Measurements from ENCODE around the gene OR4K1.
"Not testable (repeated sequence)": the region's sequence is repeated elsewhere in the genome, so short reads cannot be mapped to it uniquely, and the experiment has no call there.

OR4K1 gene

GRCh38 chr14:19941668-19942067 lies 11.0 kb downstream of the OR4K1 start:
- no peak for TF ChIP-seq CTCF (IDR thresholded peaks at IDR 0.05; ENCODE audit: unreplicated experiment in 3 of 3)
- Mint-ChIP-seq H3K9me3 (peaks cover 20% of the 10 kb centered on the region), H3K4me3 (no peak overlapping the region), H3K27me3 (ENCODE audit: low read depth) (no peaks in the 10 kb centered on the region), H3K36me3 (ENCODE audit: low read depth) (no peaks in the 10 kb centered on the region), H3K27ac (no peak overlapping the region), H3K4me1 (no peaks in the 10 kb centered on the region)

DNA sequence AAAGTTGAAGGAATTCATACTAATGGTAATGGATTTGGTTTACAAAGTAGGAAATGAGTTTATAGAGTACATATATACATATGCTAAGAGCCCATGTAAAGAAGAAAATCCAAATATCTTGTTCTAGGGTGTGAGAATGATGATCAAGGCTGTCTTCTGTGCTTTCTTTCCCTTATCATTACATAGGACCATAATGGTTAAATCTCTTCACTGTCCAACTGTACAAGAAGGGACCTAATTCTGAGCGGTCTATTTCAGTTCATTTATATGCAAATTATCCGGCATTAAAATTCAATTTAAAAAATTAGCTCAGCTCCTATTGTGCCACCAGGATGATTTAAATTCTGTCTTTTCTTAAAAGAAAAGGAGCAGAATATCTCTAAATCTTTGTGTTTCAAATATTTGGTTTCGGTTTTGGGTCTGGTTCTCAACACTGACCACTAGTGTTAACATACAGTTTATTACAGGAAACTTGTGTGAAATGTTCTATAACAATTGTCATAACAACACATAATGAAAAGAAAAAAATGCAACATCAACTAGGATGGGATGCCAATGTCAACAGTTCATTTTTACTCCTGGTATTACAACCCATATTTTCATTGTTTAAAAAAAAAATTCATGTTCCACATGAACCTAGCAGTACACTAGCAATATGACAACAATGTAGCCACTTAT lies 16.8 kb downstream of the OR4K1 start:
- H3K9me3 Mint-ChIP-seq: peaks cover 20% of the 10 kb centered on the region
- H3K4me3 Mint-ChIP-seq: no peak overlapping the region
- no peak overlapping the region for H3K27ac Mint-ChIP-seq
- H3K36me3 Mint-ChIP-seq (ENCODE audit: low read depth): no peaks in the 10 kb centered on the region
- no peaks in the 10 kb centered on the region for H3K27me3 Mint-ChIP-seq (ENCODE audit: low read depth)
- no peaks in the 10 kb centered on the region for H3K4me1 Mint-ChIP-seq
- no peak for TF ChIP-seq CTCF (IDR thresholded peaks at IDR 0.05; ENCODE audit: unreplicated experiment in 3 of 3)

DNA sequence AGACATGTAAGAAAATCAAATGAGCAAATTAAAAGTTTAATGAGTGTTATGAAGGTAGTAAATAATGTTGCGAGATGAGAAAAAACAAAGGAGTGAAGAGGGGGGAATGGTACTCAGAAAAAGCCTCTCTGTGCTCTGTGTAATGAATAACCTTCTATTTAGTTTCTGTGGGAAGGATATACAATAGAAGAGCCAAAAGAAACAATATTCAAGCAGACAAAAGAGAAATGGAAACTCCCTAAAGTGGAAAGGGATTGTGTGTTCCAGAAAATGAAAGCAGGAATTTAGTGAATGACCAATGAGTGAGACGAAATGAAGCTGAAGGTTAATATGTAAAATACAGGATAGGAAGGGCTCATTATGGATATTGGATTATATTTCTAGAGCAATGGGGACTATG lies 18.5 kb downstream of the OR4K1 start:
- Mint-ChIP-seq H3K27ac (no peak overlapping the region), H3K27me3 (ENCODE audit: low read depth) (no peaks in the 10 kb centered on the region), H3K4me3 (no peak overlapping the region), H3K9me3 (peaks cover 24% of the 10 kb centered on the region), H3K4me1 (no peaks in the 10 kb centered on the region), H3K36me3 (ENCODE audit: low read depth) (no peaks in the 10 kb centered on the region)
- no peak for TF ChIP-seq CTCF (IDR thresholded peaks at IDR 0.05; ENCODE audit: unreplicated experiment in 3 of 3)

GRCh38 chr14:19969735-19970134 lies 39.0 kb downstream of the OR4K1 start:
- not testable (repeated sequence) for H3K4me3 Mint-ChIP-seq; H3K27me3 Mint-ChIP-seq (ENCODE audit: low read depth); H3K36me3 Mint-ChIP-seq (ENCODE audit: low read depth); H3K27ac Mint-ChIP-seq; H3K4me1 Mint-ChIP-seq
- H3K9me3 Mint-ChIP-seq: peaks cover 31% of the 10 kb centered on the region

DNA sequence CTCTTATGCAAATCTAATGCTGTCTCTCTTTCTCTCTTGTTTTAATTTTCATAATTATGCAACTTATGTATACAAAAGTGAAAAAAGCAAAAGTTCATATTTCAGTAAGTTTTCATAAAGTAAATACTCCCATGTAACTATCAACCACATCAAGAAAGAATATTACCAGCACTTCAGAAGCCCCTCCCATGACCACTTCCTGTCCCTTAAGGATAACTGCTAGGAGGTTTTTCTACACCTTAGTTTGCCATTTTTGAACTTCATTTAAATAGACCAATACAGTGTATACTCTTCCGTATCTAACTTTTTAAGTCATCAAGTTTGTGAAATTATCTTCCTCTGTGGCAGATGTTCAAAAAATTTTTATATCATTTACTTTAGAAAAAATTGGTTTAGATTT lies 44.1 kb downstream of the OR4K1 start:
- no peaks in the 10 kb centered on the region for H3K27me3 Mint-ChIP-seq (ENCODE audit: low read depth)
- no peaks in the 10 kb centered on the region for H3K36me3 Mint-ChIP-seq (ENCODE audit: low read depth)
- no peak for TF ChIP-seq CTCF (IDR thresholded peaks at IDR 0.05; ENCODE audit: unreplicated experiment in 3 of 3)
- no peak overlapping the region for H3K4me3 Mint-ChIP-seq
- H3K9me3 Mint-ChIP-seq: peaks cover 29% of the 10 kb centered on the region
- no peak overlapping the region for H3K27ac Mint-ChIP-seq
- H3K4me1 Mint-ChIP-seq: no peaks in the 10 kb centered on the region

- H3K36me3 Mint-ChIP-seq (ENCODE audit: low read depth): no peaks in the 10 kb centered on the region
- no peaks in the 10 kb centered on the region for H3K4me1 Mint-ChIP-seq
- H3K27me3 Mint-ChIP-seq (ENCODE audit: low read depth): no peaks in the 10 kb centered on the region
- H3K4me3 Mint-ChIP-seq: no peak within 1 kb of the TSS
- H3K9me3 Mint-ChIP-seq: peaks cover 33% of the 10 kb centered on the region
- H3K27ac Mint-ChIP-seq: no peak within 1 kb of the TSS
- TF ChIP-seq CTCF (IDR thresholded peaks at IDR 0.05; ENCODE audit: unreplicated experiment in 3 of 3): no peak
These were observed 44.6 kb downstream of the OR4K1 start, which contains the start of gene OR4K15 for GRCh38 chr14:19975291-19975690. Gene OR4K15, plus strand, starts transcription at chr14:19975591. Its CDS starts 0 bp downstream, at chr14:19975591.
